Measurements from ENCODE around the gene PTPN22. TPM values are rescaled to one million over a fixed set of nuclear protein-coding genes. Genes with fewer than 3 reads are reported as not detected.

PTPN22 gene
- total RNA-seq, 1 experiment from 2014 or later = not detected

DNA sequence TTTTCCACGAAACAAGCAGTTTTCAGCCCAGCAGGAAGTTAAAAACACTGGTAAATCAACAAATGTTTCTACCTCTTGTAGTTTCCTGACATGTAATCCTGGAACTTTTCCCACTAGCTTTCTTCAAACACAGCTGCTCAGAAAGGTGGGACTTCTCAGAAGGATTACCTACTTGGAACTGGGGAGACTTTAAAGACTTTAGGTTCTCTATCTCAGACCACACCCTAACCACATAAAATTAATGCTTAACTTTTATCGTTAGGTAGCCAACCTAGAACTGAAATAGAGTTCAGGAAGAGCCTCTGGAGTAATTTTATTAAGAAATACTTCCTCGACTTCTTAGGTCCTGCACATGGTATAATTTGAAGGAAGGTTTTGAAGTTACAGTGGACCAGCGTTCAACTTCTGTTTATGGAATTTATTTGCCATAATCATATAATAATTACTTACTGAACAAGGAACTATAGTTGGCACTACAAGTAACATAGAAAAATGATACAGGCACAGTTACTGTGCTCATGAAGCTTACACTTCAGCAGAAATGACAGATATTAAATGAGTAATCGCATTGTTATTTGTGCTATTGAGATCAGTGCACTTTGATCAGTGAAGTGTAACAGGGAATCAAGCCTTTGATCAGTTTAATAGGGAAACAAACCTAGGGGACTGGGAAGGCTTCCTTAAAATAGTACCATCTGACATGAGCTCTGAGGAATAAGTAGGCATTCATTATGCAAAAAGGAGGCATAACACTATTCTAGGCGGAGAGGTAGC is 16.1 kb upstream of the PTPN22 start, which contains the start of gene BCL2L15 (continued):
- TF ChIP-seq, protein P1, sequence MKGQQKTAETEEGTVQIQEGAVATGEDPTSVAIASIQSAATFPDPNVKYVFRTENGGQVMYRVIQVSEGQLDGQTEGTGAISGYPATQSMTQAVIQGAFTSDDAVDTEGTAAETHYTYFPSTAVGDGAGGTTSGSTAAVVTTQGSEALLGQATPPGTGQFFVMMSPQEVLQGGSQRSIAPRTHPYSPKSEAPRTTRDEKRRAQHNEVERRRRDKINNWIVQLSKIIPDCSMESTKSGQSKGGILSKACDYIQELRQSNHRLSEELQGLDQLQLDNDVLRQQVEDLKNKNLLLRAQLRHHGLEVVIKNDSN (CRISPR knock-in tag; IDR thresholded peaks at IDR 0.05) = no peak

DNA sequence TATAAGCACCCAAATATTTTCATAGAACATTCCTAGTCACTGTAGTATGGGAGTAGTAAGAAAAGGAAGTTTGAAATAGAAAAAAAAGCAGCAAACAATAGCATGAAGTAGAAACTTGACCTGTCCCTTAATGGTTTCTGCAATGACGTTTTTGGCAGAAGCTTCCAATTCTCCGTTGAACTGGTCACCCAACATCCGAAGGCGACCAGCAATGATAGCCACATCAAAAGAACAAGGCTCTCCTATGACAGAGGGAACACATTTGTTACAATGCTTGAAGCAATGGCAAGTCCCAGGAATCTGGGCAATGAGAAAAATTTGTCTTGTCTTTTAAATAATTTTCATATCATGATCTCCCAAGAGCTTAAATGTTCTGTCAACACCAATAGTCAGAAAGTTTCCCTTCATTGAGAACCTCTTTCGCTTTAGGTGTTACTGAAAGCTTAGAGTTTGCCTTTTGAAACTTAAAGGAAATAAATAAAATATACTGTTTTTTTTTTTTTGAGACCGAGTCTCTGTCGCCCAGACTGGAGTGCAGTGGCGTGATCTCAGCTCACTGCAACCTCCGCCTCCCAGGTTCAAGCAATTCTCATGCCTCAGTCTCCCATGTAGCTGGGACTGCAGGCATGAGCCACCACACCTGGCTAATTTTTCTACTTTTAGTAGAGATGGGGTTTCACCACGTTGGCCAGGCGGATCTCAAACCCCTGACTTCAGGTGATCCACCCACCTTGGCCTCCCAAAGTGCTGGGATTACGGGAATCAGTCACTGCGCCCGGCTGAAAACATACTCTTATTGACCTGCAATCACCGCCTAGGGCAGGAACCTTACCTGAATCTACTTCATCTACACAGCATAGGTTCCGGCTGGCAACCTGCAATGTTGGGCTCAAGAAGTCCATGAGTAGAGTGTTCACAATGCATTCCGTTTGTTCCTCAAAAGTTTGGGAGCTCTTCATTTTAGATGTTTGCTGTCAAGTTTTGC is 15.2 kb upstream of the PTPN22 start:
- TF ChIP-seq MYBL2 (CRISPR knock-in tag; IDR thresholded peaks at IDR 0.05) = no peak
- no peak for TF ChIP-seq OVOL2 (CRISPR knock-in tag; IDR thresholded peaks at IDR 0.05; ENCODE audit: borderline replicate concordance)
- no peak for TF ChIP-seq GRHL2 (CRISPR knock-in tag; IDR thresholded peaks at IDR 0.05; ENCODE audit: insufficient replicate concordance, severe bottlenecking)
- TF ChIP-seq, protein P1 (CRISPR knock-in tag; IDR thresholded peaks at IDR 0.05) = no peak
- TF ChIP-seq, protein P2, sequence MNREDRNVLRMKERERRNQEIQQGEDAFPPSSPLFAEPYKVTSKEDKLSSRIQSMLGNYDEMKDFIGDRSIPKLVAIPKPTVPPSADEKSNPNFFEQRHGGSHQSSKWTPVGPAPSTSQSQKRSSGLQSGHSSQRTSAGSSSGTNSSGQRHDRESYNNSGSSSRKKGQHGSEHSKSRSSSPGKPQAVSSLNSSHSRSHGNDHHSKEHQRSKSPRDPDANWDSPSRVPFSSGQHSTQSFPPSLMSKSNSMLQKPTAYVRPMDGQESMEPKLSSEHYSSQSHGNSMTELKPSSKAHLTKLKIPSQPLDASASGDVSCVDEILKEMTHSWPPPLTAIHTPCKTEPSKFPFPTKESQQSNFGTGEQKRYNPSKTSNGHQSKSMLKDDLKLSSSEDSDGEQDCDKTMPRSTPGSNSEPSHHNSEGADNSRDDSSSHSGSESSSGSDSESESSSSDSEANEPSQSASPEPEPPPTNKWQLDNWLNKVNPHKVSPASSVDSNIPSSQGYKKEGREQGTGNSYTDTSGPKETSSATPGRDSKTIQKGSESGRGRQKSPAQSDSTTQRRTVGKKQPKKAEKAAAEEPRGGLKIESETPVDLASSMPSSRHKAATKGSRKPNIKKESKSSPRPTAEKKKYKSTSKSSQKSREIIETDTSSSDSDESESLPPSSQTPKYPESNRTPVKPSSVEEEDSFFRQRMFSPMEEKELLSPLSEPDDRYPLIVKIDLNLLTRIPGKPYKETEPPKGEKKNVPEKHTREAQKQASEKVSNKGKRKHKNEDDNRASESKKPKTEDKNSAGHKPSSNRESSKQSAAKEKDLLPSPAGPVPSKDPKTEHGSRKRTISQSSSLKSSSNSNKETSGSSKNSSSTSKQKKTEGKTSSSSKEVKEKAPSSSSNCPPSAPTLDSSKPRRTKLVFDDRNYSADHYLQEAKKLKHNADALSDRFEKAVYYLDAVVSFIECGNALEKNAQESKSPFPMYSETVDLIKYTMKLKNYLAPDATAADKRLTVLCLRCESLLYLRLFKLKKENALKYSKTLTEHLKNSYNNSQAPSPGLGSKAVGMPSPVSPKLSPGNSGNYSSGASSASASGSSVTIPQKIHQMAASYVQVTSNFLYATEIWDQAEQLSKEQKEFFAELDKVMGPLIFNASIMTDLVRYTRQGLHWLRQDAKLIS (CRISPR knock-in tag; IDR thresholded peaks at IDR 0.05; ENCODE audit: borderline replicate concordance) = no peak
- TF ChIP-seq, protein P3, sequence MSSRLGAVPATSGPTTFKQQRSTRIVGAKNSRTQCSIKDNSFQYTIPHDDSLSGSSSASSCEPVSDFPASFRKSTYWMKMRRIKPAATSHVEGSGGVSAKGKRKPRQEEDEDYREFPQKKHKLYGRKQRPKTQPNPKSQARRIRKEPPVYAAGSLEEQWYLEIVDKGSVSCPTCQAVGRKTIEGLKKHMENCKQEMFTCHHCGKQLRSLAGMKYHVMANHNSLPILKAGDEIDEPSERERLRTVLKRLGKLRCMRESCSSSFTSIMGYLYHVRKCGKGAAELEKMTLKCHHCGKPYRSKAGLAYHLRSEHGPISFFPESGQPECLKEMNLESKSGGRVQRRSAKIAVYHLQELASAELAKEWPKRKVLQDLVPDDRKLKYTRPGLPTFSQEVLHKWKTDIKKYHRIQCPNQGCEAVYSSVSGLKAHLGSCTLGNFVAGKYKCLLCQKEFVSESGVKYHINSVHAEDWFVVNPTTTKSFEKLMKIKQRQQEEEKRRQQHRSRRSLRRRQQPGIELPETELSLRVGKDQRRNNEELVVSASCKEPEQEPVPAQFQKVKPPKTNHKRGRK (CRISPR knock-in tag; IDR thresholded peaks at IDR 0.05; ENCODE audit: borderline replicate concordance) = no peak
- no peak for TF ChIP-seq HMGA2 (CRISPR knock-in tag; IDR thresholded peaks at IDR 0.05)
- TF ChIP-seq, protein P4, sequence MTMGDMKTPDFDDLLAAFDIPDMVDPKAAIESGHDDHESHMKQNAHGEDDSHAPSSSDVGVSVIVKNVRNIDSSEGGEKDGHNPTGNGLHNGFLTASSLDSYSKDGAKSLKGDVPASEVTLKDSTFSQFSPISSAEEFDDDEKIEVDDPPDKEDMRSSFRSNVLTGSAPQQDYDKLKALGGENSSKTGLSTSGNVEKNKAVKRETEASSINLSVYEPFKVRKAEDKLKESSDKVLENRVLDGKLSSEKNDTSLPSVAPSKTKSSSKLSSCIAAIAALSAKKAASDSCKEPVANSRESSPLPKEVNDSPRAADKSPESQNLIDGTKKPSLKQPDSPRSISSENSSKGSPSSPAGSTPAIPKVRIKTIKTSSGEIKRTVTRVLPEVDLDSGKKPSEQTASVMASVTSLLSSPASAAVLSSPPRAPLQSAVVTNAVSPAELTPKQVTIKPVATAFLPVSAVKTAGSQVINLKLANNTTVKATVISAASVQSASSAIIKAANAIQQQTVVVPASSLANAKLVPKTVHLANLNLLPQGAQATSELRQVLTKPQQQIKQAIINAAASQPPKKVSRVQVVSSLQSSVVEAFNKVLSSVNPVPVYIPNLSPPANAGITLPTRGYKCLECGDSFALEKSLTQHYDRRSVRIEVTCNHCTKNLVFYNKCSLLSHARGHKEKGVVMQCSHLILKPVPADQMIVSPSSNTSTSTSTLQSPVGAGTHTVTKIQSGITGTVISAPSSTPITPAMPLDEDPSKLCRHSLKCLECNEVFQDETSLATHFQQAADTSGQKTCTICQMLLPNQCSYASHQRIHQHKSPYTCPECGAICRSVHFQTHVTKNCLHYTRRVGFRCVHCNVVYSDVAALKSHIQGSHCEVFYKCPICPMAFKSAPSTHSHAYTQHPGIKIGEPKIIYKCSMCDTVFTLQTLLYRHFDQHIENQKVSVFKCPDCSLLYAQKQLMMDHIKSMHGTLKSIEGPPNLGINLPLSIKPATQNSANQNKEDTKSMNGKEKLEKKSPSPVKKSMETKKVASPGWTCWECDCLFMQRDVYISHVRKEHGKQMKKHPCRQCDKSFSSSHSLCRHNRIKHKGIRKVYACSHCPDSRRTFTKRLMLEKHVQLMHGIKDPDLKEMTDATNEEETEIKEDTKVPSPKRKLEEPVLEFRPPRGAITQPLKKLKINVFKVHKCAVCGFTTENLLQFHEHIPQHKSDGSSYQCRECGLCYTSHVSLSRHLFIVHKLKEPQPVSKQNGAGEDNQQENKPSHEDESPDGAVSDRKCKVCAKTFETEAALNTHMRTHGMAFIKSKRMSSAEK (CRISPR knock-in tag; IDR thresholded peaks at IDR 0.05; ENCODE audit: borderline replicate concordance) = no peak
- no peak for TF ChIP-seq SOX15 (CRISPR knock-in tag; IDR thresholded peaks at IDR 0.05)
- TF ChIP-seq IRF2 (CRISPR knock-in tag; IDR thresholded peaks at IDR 0.05; ENCODE audit: borderline replicate concordance, low read depth) = no peak
- no peak for TF ChIP-seq JUN (CRISPR knock-in tag; IDR thresholded peaks at IDR 0.05)
- TF ChIP-seq, protein P5, sequence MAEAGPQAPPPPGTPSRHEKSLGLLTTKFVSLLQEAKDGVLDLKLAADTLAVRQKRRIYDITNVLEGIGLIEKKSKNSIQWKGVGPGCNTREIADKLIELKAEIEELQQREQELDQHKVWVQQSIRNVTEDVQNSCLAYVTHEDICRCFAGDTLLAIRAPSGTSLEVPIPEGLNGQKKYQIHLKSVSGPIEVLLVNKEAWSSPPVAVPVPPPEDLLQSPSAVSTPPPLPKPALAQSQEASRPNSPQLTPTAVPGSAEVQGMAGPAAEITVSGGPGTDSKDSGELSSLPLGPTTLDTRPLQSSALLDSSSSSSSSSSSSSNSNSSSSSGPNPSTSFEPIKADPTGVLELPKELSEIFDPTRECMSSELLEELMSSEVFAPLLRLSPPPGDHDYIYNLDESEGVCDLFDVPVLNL (CRISPR knock-in tag; IDR thresholded peaks at IDR 0.05; ENCODE audit: borderline replicate concordance, low read depth) = no peak
- TF ChIP-seq CREM (CRISPR knock-in tag; IDR thresholded peaks at IDR 0.05) = no peak
- TF ChIP-seq, protein P6, sequence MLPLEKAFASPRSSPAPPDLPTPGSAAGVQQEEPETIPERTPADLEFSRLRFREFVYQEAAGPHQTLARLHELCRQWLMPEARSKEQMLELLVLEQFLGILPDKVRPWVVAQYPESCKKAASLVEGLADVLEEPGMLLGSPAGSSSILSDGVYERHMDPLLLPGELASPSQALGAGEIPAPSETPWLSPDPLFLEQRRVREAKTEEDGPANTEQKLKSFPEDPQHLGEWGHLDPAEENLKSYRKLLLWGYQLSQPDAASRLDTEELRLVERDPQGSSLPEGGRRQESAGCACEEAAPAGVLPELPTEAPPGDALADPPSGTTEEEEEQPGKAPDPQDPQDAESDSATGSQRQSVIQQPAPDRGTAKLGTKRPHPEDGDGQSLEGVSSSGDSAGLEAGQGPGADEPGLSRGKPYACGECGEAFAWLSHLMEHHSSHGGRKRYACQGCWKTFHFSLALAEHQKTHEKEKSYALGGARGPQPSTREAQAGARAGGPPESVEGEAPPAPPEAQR (CRISPR knock-in tag; IDR thresholded peaks at IDR 0.05) = no peak
- H3K4me3 Mint-ChIP-seq = no peak overlapping the region
- H3K9me3 Mint-ChIP-seq = no peaks in the 10 kb centered on the region
- CTCF ChIA-PET = no interaction called here
- ATAC-seq (no peak), DNase-seq (ENCODE audit: low spot score) (no peak)
- POLR2A ChIA-PET = no interaction called here
- H3K27ac Mint-ChIP-seq = no peak overlapping the region
- H3K27me3 Mint-ChIP-seq (ENCODE audit: low read depth) = peaks cover 4% of the 10 kb centered on the region
- H3K36me3 Mint-ChIP-seq = no peaks in the 10 kb centered on the region
- no peaks in the 10 kb centered on the region for H3K4me1 Mint-ChIP-seq

All from WTC11 (cell line).